Activated CD4-positive, alpha-beta T cell treated with anti-CD3 and anti-CD28 coated beads, Interleukin-10, Interleukin-2, amounts not matched to agents 100 ng/mL and 50 ng/mL, durations not matched to agents 16 hours and 8 hours (primary cell): ENCODE measurements around the gene PMPCA.
"Not testable (repeated sequence)": the region's sequence is repeated elsewhere in the genome, so short reads cannot be mapped to it uniquely, and the experiment has no call there.

Experiments
- DNase-seq: peaks from one replicate; pipeline ENCODE4 v3.0.0-alpha.2; 2020

The PMPCA gene

GRCh38 chr9:136394312-136395019 is 16.0 kb upstream of the PMPCA start:
- DNase-seq, result no peak

- DNase-seq, result no peak
Measured at GRCh38 chr9:136395020-136395340, 15.5 kb upstream of the PMPCA start.

- no peak for DNase-seq
Measured at GRCh38 chr9:136395345-136396218, 14.9 kb upstream of the PMPCA start.

- no peak for DNase-seq
Measured at GRCh38 chr9:136396219-136396515, 14.3 kb upstream of the PMPCA start.

GRCh38 chr9:136397643-136398042 is 12.8 kb upstream of the PMPCA start:
- DNase-seq, result no peak

- DNase-seq, result no peak
Measured at GRCh38 chr9:136398286-136398685, 12.2 kb upstream of the PMPCA start.

GRCh38 chr9:136399176-136400037 is 11.1 kb upstream of the PMPCA start:
- DNase-seq, result peak; percentile 52

GRCh38 chr9:136400038-136400834 is 10.2 kb upstream of the PMPCA start, which contains the start of gene SNAPC4:
Gene SNAPC4, minus strand, starts transcription at chr9:136400170. Its CDS starts 1,742 bp downstream, at chr9:136398428.
- DNase-seq, result peak; percentile 95

GRCh38 chr9:136401173-136401922 is 9.1 kb upstream of the PMPCA start:
- no peak for DNase-seq

- no peak for DNase-seq
Measured at GRCh38 chr9:136402067-136402466, 8.4 kb upstream of the PMPCA start.

- DNase-seq, result peak; percentile 88
Measured at GRCh38 chr9:136403538-136403914, 6.9 kb upstream of the PMPCA start.

GRCh38 chr9:136403915-136404800 is 6.3 kb upstream of the PMPCA start:
- peak; percentile 79 for DNase-seq

- DNase-seq, result no peak
Measured at GRCh38 chr9:136404801-136405136, 5.7 kb upstream of the PMPCA start.

GRCh38 chr9:136405481-136405880 is 5.0 kb upstream of the PMPCA start:
- no peak for DNase-seq

GRCh38 chr9:136405904-136406303 is 4.6 kb upstream of the PMPCA start:
- DNase-seq, result not testable (repeated sequence)

- DNase-seq, result not testable (repeated sequence)
Measured at GRCh38 chr9:136407061-136407460, 3.4 kb upstream of the PMPCA start.

GRCh38 chr9:136407911-136408310 is 2.5 kb upstream of the PMPCA start:
- peak; percentile 56 for DNase-seq

- peak; percentile 54 for DNase-seq
Measured at GRCh38 chr9:136409557-136410455, 652 bp upstream of the PMPCA start.

GRCh38 chr9:136411378-136411777 is 920 bp downstream of the PMPCA start:
- peak; percentile 25 for DNase-seq

GRCh38 chr9:136412962-136413361 is 2.5 kb downstream of the PMPCA start:
- no peak for DNase-seq
